HS-5 (cell line): ENCODE results near the gene CHD9.
"Not testable (repeated sequence)": the region's sequence is repeated elsewhere in the genome, so short reads cannot be mapped to it uniquely, and the experiment has no call there.

Source experiments
- DNase-seq: peaks from one replicate; pipeline ENCODE4 v3.0.0-alpha.2; 2012; ENCODE audit warnings: low read depth

Gene CHD9

GRCh38 chr16:53048139-53048915 lies 6.5 kb upstream of the CHD9 start:
- DNase-seq = no peak

- DNase-seq = not testable (repeated sequence)
Measured at GRCh38 chr16:53051255-53051654, 3.5 kb upstream of the CHD9 start.

- peak; percentile 88 for DNase-seq
Measured at GRCh38 chr16:53052519-53053501, 2.0 kb upstream of the CHD9 start, which contains the start of gene CHD9NB. TSS of gene CHD9NB (minus strand) at chr16:53052897. CDS start at chr16:53044158, 8,739 bp downstream.

GRCh38 chr16:53053967-53054669 lies 673 bp upstream of the CHD9 start:
- no peak for DNase-seq

- DNase-seq = peak; percentile 24
Measured at GRCh38 chr16:53055541-53056391, 975 bp downstream of the CHD9 start.

- DNase-seq = no peak
Measured at GRCh38 chr16:53056392-53056881, 1.6 kb downstream of the CHD9 start.

GRCh38 chr16:53057658-53058057 lies 2.9 kb downstream of the CHD9 start:
- DNase-seq = no peak

- no peak for DNase-seq
Measured at GRCh38 chr16:53058441-53058840, 3.6 kb downstream of the CHD9 start.

- no peak for DNase-seq
Measured at GRCh38 chr16:53058882-53059281, 4.1 kb downstream of the CHD9 start.

GRCh38 chr16:53059672-53060071 lies 4.9 kb downstream of the CHD9 start:
- DNase-seq = no peak

GRCh38 chr16:53061256-53061655 lies 6.5 kb downstream of the CHD9 start:
- DNase-seq = no peak

- DNase-seq = no peak
Measured at GRCh38 chr16:53061701-53062159, 6.9 kb downstream of the CHD9 start.

GRCh38 chr16:53064081-53064578 lies 9.3 kb downstream of the CHD9 start:
- no peak for DNase-seq

GRCh38 chr16:53065461-53066061 lies 10.8 kb downstream of the CHD9 start:
- DNase-seq = no peak

GRCh38 chr16:53067675-53068074 lies 12.9 kb downstream of the CHD9 start:
- DNase-seq = no peak

GRCh38 chr16:53068423-53068833 lies 13.6 kb downstream of the CHD9 start:
- no peak for DNase-seq

GRCh38 chr16:53069772-53070171 lies 15.0 kb downstream of the CHD9 start:
- no peak for DNase-seq

GRCh38 chr16:53071748-53072301 lies 17.0 kb downstream of the CHD9 start:
- no peak for DNase-seq

- no peak for DNase-seq
Measured at GRCh38 chr16:53073022-53073421, 18.2 kb downstream of the CHD9 start.

GRCh38 chr16:53074296-53074695 lies 19.5 kb downstream of the CHD9 start:
- DNase-seq = not testable (repeated sequence)
